Measurements from ENCODE around the gene AKNA.

DNA sequence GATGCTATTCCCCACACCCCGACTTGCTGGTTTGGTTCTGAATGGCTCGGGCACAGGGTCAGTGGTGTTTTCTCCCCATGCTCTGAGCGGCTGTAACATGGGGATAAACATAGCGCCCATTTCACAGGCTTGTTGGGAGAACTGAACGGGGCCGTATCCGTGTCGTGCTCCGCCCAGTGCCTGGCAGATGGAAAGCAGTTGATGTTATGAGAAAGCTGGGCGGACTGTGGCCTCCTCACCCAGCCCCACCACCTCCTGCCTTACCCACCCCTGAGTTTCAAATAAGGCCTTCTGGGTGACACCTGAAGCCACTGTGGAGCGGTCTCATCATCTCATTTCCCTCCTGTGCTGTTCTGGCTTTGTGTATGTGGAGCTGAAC lies 43.6 kb downstream of the AKNA start:
- TF ChIP-seq CTCF (IDR thresholded peaks at IDR 0.05), result no peak
- TF ChIP-seq EZH2 (IDR thresholded peaks at IDR 0.05), result no peak
- TF ChIP-seq EZH2phosphoT487 (IDR thresholded peaks at IDR 0.05), result no peak
